GF-D8 (cell line): ENCODE measurements around the gene CNTLN.
"Not testable (repeated sequence)": the region's sequence is repeated elsewhere in the genome, so short reads cannot be mapped to it uniquely, and the experiment has no call there.

Experiments used
- DNase-seq: peaks from one replicate; lab custom pipeline; 2025; lab: John Stamatoyannopoulos, UW

Gene CNTLN

DNA sequence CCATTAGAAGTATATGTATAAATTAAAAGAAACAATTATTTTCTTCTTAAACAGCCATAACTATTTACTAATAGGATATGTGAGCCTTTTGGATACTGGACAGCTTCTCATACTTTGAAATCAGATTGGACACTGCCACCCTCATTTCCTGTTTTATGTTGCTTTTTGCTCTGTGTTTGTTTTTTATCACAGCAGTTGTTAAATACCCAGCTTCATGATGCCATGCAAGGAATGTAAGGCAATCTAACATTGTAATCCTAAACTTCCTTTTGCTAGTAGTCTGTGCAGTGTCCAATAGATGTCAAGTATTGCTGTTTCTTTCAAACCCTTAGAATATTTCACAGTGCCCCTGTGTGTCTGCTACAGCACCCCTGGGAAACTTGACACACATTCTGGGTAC lies 56.2 kb downstream of the CNTLN start:
- no peak for DNase-seq

GRCh38 chr9:17204611-17205152 lies 69.8 kb downstream of the CNTLN start:
- DNase-seq: no peak

GRCh38 chr9:17216011-17216410 lies 81.2 kb downstream of the CNTLN start:
- DNase-seq: no peak

GRCh38 chr9:17216646-17217045 lies 81.8 kb downstream of the CNTLN start:
- DNase-seq: no peak

DNA sequence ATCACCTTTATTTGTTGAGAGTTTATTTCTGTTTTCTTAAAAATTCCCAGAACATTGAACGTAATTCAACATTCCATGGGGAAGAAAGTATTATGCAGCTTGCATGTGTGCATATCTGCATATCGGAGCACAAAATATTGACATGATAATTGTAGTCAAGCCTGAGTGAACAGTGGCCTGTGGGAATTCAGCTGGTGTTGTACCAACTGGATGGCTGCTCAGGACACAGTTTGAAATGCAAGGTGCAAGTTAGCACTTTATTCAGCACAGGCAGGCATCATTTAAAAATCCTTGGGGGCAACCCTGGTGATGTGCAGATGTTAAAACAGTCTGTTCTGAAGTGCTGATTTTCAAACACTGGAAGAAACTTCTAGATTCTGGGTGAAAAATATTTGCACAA lies 82.4 kb downstream of the CNTLN start:
- DNase-seq: no peak

GRCh38 chr9:17219261-17219660 lies 84.4 kb downstream of the CNTLN start:
- no peak for DNase-seq

DNA sequence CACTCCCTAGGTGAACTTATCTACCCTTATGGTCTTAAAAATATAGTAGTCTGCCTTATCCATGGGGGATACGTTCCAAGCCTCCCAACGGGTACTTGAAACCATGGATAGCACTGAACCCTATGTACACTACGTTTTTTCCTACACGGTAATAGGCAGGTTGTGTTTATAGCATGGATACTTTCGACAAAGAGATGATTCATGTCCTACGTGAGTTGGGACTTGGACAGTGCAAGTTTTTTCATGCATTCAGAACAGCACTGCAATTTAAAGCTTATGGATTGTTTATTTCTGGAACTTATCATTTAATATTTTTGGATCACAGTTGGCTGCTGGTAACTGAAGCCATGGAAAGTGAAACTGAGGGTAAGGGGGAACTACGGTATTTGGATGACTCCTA lies 88.1 kb downstream of the CNTLN start:
- no peak for DNase-seq

- no peak for DNase-seq
These were observed 90.6 kb downstream of the CNTLN start for GRCh38 chr9:17225407-17225806.

DNA sequence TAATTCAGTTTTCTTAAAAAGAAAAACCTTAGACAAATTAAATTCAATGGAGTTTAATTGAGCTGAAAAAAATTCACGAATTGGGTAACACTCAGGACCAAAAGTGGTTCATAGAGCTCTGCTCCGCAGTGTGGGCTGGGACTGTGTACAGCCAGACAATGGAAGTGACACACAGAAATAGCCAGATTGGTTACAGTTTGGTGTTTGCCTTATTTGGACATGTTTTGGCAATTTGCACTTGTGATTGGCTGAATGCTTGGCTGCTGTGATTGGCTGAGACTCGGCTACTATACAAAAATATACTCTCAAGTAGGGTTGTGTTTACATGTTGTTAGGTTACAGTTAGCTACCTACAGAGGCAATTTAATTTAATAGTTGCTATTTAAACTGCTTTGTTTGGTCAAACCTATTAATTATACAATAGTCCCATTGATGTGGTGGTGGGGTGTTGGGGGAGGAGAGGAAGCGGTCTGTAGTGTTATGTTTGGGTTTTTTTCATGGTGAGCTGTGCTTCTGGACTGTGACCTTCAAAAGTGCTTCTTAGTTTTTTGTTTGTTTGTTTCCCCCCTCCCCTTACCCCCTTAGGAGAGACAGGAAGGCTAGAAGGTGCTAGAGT lies 95.2 kb downstream of the CNTLN start:
- DNase-seq: no peak

DNA sequence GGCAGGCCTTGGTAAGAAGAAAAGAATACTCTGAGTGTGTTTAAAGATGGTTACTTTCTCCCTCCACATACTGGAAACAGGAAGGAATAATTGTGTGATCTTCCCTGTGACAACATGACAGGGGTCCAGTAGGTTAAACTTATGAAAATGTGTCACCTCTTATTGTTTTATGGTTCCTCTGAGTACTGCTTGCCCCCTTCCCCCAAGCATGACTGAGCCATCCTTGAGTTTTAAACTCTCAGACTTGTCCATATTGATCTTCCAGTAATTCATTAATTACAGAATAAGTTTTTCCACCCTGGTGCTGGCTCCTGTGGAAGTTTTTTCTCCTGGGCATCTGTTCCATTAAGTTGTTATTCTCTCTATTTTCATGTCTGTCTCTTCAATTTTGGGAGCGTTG lies 95.8 kb downstream of the CNTLN start:
- no peak for DNase-seq

GRCh38 chr9:17236147-17236546 lies 101.3 kb downstream of the CNTLN start:
- DNase-seq: no peak

GRCh38 chr9:17246770-17247169 lies 111.9 kb downstream of the CNTLN start:
- DNase-seq: no peak

DNA sequence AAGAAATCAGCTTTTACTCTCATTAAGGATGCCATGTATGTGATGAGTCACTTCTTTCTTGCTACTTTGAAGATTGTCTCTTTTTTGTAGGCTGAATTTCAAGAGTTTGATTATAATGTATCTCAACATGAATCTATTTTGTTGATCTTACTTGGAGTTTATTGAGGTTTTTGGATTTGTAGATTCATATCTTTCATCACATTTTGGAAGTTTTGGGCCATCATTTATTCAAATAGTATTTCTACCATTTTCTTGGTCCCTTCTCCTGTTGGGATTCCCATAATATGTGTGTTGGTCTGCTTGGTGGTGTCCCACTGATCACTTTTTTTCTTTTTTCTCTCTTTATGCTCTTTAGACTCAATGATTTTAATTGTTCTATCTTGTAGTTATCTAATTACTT lies 116.3 kb downstream of the CNTLN start:
- no peak for DNase-seq

DNA sequence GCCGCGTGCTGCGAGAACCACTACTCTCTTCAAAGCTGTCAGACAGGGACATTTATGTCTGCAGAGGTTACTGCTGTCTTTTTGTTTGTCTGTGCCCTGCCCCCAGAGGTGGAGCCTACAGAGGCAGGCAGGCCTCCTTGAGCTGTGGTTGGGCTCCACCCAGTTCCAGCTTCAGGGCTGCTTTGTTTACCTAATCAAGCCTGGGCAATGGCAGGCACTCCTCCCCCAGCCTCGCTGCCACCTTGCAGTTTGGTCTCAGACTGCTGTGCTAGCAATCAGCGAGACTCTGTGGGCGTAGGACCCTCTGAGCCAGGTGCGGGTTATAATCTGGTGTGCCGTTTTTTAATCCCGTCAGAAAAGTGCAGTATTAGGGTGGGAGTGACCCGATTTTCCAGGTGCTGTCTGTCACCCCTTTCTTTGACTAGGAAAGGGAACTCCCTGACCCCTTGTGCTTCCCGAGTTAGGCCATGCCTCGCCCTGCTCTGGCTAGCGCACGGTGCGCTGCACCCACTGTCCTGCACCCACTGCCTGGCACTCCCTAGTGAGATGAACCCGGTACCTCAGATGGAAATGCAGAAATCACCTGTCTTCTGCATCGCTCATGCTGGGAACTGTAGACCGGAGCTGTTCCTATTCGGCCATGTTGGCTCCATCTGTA lies 133.8 kb downstream of the CNTLN start:
- not testable (repeated sequence) for DNase-seq

GRCh38 chr9:17269799-17270198 lies 135.0 kb downstream of the CNTLN start:
- no peak for DNase-seq

DNA sequence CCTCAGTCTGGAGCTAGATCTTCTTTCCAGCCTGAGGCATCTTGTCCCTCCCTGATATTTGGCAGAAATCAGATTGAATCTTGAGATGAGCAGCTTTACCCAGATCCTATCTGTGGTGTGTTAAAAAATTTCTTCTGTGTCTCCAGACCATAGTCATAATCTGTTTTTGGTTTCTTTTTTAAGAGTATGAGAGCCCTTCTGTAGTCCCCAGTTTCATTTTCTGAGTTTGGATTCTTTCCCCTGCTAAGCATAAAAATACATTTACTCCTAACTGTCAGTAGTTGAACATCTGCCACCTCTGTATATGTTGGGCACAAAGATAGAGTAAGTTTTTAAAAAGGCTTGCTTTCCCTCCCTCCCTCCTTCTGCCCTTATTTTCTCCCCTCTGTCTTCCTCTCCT lies 137.7 kb downstream of the CNTLN start:
- DNase-seq: no peak

DNA sequence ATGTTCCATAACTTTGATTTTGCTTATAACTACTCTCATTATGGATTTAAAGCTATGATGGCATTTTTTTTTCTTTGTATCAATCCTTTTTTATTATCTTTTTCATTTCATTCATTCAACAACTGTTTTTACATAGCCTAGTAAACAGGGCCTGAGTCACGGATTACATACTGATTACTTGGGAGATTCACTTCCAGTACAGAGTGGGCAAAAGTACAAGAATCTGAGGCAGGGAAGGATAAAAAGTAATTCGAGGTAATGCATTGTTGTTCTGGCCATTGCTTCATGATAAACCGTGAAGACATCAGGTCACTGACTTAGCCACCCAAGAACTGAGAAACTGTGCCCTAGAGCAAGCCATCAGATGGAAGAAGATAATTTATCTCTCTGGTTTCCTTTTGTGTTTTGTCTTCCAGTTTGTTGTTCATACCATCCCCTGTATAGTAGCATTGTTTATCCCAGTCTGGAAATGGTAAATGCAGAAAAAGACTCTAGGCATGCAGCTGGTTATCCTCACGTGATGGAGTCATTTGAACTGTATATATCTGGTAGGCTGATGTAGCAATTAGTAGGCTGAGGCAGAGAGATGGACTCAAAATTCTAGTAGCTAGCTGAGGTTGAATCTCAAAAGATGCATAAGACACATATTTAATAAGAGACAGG lies 145.6 kb downstream of the CNTLN start:
- no peak for DNase-seq

GRCh38 chr9:17290673-17291072 lies 155.8 kb downstream of the CNTLN start:
- not testable (repeated sequence) for DNase-seq

GRCh38 chr9:17291766-17292165 lies 156.9 kb downstream of the CNTLN start:
- no peak for DNase-seq

DNA sequence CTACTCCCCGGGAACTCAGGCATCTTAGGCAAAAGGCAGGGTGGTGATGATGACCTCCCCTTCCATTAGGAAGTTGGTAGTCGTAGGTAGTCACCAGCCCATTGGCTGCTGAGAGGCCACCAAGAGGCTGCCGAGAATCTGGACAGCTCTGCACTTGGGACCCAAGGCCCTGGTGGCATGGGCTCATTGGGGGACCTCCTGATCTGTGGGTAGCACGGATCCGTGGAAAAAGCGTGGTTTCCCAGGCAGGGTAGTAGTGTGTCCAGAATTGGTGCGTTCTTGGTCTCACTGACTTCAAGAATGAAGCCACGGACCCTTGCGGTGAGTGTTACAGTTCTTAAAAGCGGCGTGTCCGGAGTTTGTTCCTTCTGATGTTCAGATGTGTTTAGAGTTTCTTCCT lies 158.8 kb downstream of the CNTLN start:
- no peak for DNase-seq

GRCh38 chr9:17294822-17295624 lies 160.2 kb downstream of the CNTLN start:
- no peak for DNase-seq

DNA sequence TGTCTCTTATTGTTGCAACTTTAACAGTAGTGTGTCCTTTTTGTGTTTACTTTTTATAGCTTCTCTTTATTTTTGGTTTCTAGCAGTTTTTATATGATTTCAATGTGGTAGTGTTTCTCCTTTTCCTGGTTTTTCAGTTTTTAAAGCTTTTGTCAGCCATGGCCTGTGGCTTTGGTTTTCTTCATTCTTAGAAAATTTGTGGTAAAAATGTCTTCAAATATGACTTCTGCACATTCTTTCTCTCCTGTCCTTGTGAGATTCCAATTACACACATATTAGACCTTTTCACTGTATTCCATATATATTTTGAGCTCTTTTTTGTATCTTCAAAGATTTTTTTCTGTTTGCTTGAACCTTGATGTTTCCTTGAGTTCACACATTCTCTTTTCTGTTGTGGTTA lies 180.5 kb downstream of the CNTLN start:
- no peak for DNase-seq
